WTC11 (cell line): ENCODE measurements around the gene MEFV. TPM values are rescaled to one million over a fixed set of nuclear protein-coding genes. Genes with fewer than 3 reads are reported as not detected.

ENCODE experiments used
- ATF2 ChIP-seq: sonication (generic); formaldehyde crosslinking; IDR thresholded peaks from 2 replicates; pipeline ENCODE4 v1.8.1; 2022; ENCODE audit warnings: low read depth, missing genetic modification reagents, borderline replicate concordance
- ATF6 ChIP-seq: sonication (generic); formaldehyde crosslinking; IDR thresholded peaks from 2 replicates; pipeline ENCODE4 v1.8.1; 2023; ENCODE audit warnings: mild to moderate bottlenecking, missing genetic modification reagents
- CTCF ChIP-seq: fragments of 200-600 bp; IDR thresholded peaks from 2 replicates; pipeline ENCODE4 v1.8.0; 2022; ENCODE audit warnings: antibody characterized with exemption
- ERG ChIP-seq: fragments of 250-450 bp; sonication (Bioruptor Pico); IDR thresholded peaks from 2 replicates; pipeline ENCODE4 v1.8.0; 2021; ENCODE audit warnings: mild to moderate bottlenecking
- FOXK1 ChIP-seq: sonication (generic); formaldehyde crosslinking; IDR thresholded peaks from 2 replicates; pipeline ENCODE4 v1.8.0; 2022; ENCODE audit warnings: mild to moderate bottlenecking, moderate library complexity, missing genetic modification reagents
- FOXP4 ChIP-seq: sonication (generic); formaldehyde crosslinking; IDR thresholded peaks from 2 replicates; pipeline ENCODE4 v1.8.0; 2022; ENCODE audit warnings: mild to moderate bottlenecking, missing genetic modification reagents
- JAZF1 ChIP-seq: fragments of 250-450 bp; sonication (Bioruptor Pico); IDR thresholded peaks from 2 replicates; pipeline ENCODE4 v1.9.0; 2021; ENCODE audit warnings: moderate library complexity, mild to moderate bottlenecking, inconsistent platforms
- KAT7 ChIP-seq: sonication (generic); formaldehyde crosslinking; IDR thresholded peaks from 2 replicates; pipeline ENCODE4 v1.8.1; 2023; ENCODE audit warnings: missing genetic modification reagents, mild to moderate bottlenecking, borderline replicate concordance
- MAX ChIP-seq: sonication (generic); formaldehyde crosslinking; IDR thresholded peaks from 2 replicates; pipeline ENCODE4 v1.8.0; 2022; ENCODE audit warnings: mild to moderate bottlenecking, missing genetic modification reagents
- NR1H2 ChIP-seq: sonication (generic); formaldehyde crosslinking; IDR thresholded peaks from 2 replicates; pipeline ENCODE4 v1.9.0; 2021; ENCODE audit warnings: mild to moderate bottlenecking, moderate library complexity, missing genetic modification reagents
- OVOL2 ChIP-seq: fragments of 250-450 bp; sonication (Bioruptor Pico); IDR thresholded peaks from 2 replicates; pipeline ENCODE4 v1.9.0; 2021; ENCODE audit warnings: mild to moderate bottlenecking, borderline replicate concordance
- SMAD3 ChIP-seq: sonication (generic); formaldehyde crosslinking; IDR thresholded peaks from 2 replicates; pipeline ENCODE4 v1.8.0; 2022; ENCODE audit warnings: missing genetic modification reagents, mild to moderate bottlenecking, borderline replicate concordance
- SMAD4 ChIP-seq: sonication (generic); formaldehyde crosslinking; IDR thresholded peaks from 2 replicates; pipeline ENCODE4 v1.8.0; 2022; ENCODE audit warnings: mild to moderate bottlenecking, missing genetic modification reagents
- TCF7 ChIP-seq: sonication (generic); formaldehyde crosslinking; IDR thresholded peaks from 2 replicates; pipeline ENCODE4 v1.8.0; 2022; ENCODE audit warnings: mild to moderate bottlenecking, low read depth, missing genetic modification reagents, moderate library complexity
- TEAD4 ChIP-seq: sonication (generic); formaldehyde crosslinking; IDR thresholded peaks from 2 replicates; pipeline ENCODE4 v1.8.0; 2022; ENCODE audit warnings: mild to moderate bottlenecking, missing genetic modification reagents
- TP53 ChIP-seq: sonication (generic); formaldehyde crosslinking; IDR thresholded peaks from 2 replicates; pipeline ENCODE4 v1.8.1; 2023; ENCODE audit warnings: mild to moderate bottlenecking, missing genetic modification reagents
- USF1 ChIP-seq: sonication (generic); formaldehyde crosslinking; IDR thresholded peaks from 2 replicates; pipeline ENCODE4 v1.8.0; 2022; ENCODE audit warnings: mild to moderate bottlenecking, missing genetic modification reagents
- ZNF121 ChIP-seq: sonication (generic); formaldehyde crosslinking; IDR thresholded peaks from 2 replicates; pipeline ENCODE4 v1.8.0; 2023; ENCODE audit warnings: missing genetic modification reagents
- ZNF281 ChIP-seq: sonication (generic); formaldehyde crosslinking; IDR thresholded peaks from 2 replicates; pipeline ENCODE4 v1.8.0; 2023; ENCODE audit warnings: mild to moderate bottlenecking, missing genetic modification reagents
- ZNF416 ChIP-seq: fragments of 250-450 bp; sonication (Bioruptor Pico); IDR thresholded peaks from 2 replicates; pipeline ENCODE4 v1.9.0; 2021; ENCODE audit warnings: mild to moderate bottlenecking, inconsistent platforms
- ZNF512 ChIP-seq: sonication (generic); formaldehyde crosslinking; IDR thresholded peaks from 2 replicates; pipeline ENCODE4 v1.8.1; 2022; ENCODE audit warnings: missing genetic modification reagents, borderline replicate concordance
- total RNA-seq: library from RNA; stranded (reverse); gene quantifications from 3 replicates; pipeline ENCODE4 v1.2.3, GENCODE V29; 2021

Gene MEFV
- total RNA-seq, 1 experiment from 2014 or later = 0.09 TPM

GRCh38 chr16:3305109-3306068 lies 49.0 kb upstream of the MEFV start, which contains the start of the genes TIGD7 and ZNF75A (continued):
- TF ChIP-seq CTCF (no peak), ATF6 (CRISPR knock-in tag) (no peak), TCF7 (CRISPR knock-in tag) (peak; percentile 94), FOXK1 (CRISPR knock-in tag) (peak; percentile 92), NR1H2 (CRISPR knock-in tag) (peak; percentile 94), USF1 (peak; percentile 73), ZNF281 (CRISPR knock-in tag) (peak; percentile 88), ERG (CRISPR knock-in tag) (no peak), SMAD4 (CRISPR knock-in tag) (peak; percentile 98), FOXP4 (CRISPR knock-in tag) (peak; percentile 91; the same call in 1 of the 2 replicates), MAX (peak; percentile 98), ZNF121 (CRISPR knock-in tag) (peak; percentile 75; the same call in 1 of the 2 replicates), TEAD4 (CRISPR knock-in tag) (peak; percentile 96), ATF2 (CRISPR knock-in tag) (peak; percentile 83; the same call in 1 of the 2 replicates), ZNF512 (peak; percentile 58; the same call in 1 of the 2 replicates), OVOL2 (CRISPR knock-in tag) (no peak), ZNF416 (CRISPR knock-in tag) (no peak), TP53 (CRISPR knock-in tag) (peak; percentile 88; the same call in 1 of the 2 replicates), SMAD3 (CRISPR knock-in tag) (peak; percentile 80; the same call in 1 of the 2 replicates), JAZF1 (CRISPR knock-in tag) (no peak), KAT7 (CRISPR knock-in tag) (peak; percentile 47)
